Measurements from ENCODE around the gene GIMAP4.
"Not testable (repeated sequence)": the region's sequence is repeated elsewhere in the genome, so short reads cannot be mapped to it uniquely, and the experiment has no call there.

Gene GIMAP4

DNA sequence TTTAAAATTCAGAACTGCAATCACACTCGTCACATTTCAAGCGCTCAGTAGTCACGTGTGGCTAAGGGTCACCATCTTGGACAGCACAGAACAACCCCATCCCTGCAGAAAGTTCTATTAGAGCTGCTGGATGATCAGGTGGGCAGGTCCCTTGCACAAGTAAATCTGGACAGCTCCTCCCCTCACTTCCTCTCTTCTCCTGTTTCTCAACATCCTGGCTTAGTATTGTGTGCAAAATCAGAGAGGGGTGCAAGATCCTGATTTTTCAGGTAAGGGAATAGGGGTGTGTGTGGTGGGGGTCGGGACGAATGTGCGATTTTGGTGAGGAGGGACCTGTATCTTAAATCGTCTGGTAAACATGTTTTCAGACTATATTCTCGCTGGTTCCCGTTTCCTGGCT, at the start of gene GIMAP4:
Gene GIMAP4, plus strand, starts transcription at position 222 of the 400 bp plus-strand sequence. CDS start 2,512 bp downstream, outside the sequence.
- DNase-seq = no peak

DNA sequence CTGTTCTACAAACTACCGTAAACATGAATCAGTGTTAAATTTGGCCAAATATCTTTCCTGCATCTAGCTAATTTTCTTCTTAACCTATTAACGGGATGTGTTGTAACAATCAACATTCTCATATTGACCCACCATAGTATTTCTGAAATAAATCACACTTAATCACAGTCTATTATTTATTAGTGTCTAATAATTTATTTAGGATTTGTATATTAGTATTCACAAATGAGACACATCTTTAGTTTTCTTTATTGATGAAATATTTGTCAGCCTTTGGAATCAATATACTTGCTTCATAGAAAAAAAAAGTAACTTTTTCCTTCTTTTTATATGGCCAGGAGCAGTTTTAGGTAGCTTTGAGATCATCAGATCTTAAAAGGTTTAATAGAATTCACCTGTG, 47.9 kb upstream of the GIMAP4 start:
- DNase-seq = no peak

DNA sequence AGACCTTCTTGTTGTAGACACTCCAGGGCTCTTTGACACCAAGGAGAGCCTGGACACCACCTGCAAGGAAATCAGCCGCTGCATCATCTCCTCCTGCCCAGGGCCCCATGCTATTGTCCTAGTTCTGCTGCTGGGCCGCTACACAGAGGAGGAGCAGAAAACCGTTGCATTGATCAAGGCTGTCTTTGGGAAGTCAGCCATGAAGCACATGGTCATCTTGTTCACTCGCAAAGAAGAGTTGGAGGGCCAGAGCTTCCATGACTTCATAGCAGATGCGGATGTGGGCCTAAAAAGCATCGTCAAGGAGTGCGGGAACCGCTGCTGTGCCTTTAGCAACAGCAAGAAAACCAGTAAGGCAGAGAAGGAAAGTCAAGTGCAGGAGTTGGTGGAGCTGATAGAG, 47.0 kb upstream of the GIMAP4 start:
- DNase-seq = no peak

DNA sequence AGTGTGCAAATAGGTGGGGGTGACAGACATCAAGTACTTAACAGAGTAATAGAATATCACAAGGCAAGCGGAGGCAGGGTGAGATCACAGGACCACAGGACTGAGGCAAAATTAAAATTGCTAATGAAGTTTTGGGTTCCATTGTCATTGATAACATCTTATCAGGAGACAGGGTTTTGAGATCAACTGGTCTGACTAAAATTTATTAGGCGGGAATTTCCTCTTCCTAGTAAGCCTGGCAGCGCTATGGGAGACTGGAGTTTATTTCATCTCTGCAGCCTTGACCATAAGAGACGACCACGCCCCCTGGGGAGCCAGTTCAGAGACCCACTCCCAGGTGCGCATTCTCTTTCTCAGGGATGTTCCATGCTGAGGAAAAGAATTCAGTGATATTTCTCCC, 44.3 kb upstream of the GIMAP4 start:
- DNase-seq = not testable (repeated sequence)

DNA sequence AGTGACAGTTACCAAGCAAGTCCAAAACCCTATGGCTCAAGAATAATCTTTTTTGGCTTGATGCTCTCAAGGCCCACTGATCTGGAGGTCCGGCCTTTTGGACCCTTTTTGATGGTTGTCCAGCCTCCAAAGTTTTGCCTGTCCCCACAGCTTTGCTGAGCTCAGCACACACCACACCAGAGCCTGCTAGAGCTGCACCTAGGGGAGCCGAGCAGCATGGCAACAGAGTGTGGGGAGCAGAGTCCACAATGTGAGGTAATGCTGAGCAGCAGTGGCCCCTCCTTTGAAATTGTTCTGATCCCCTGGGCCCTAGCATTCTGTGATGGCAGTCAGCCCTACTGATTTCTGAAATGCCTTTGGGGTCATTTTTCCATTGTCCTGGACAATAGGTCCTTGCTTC, 43.2 kb upstream of the GIMAP4 start:
- no peak for DNase-seq

DNA sequence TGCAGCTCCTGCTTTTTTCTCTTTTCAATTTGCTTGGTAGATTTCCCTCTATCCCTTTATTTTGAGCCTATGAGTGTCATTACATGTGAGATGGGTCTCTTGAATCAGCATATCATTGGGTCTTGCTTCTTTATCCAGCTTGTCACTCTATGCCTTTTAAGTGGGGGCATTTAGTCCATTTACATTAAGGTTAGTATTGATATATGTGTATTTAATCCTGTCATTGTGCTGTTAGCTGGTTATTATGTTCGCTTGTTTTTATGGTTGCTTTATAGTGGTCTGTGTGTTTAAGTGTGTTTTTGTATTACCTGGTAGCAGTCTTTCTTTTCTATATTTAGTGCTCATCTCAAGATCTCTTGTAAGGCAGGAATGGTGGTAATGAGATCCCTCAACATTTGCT, 35.5 kb upstream of the GIMAP4 start:
- DNase-seq = no peak

DNA sequence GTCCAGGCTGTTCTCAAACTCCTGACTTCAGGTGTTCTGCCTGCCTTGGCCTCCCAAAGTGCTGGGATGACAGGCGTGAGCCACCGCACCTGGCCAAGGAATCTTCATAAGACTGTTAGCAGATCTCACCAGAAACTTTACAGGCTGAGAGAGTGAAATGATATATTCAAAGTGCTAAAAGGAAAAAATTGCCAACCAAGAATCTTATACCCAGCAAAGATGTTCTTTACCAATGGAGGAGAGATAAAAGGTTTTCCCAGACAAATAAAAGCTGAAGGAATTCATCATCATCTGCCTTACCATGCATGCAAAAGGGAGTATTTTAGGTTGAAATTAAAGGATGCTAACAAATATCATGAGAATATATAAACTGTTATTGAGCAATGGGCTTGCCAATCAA, 28.9 kb upstream of the GIMAP4 start:
- peak; percentile 16 for DNase-seq

DNA sequence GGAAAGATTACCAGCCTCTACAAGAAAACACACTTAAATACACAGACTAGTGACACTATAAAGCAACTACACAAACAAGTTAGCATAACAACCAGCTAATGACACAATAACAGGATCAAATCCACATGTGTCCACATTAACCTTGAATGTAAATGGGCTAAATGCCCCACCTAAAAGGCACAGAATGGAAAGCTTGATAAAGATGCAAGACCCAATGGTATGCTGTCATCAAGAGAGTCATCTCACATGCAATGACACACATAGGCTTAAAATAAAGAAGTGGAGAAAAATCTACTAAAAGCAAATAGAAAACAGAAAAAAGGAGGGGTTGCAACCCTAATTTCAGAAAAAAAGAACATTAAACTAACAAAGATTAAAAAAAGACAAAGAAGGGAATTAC, 14.0 kb upstream of the GIMAP4 start:
- DNase-seq = no peak

DNA sequence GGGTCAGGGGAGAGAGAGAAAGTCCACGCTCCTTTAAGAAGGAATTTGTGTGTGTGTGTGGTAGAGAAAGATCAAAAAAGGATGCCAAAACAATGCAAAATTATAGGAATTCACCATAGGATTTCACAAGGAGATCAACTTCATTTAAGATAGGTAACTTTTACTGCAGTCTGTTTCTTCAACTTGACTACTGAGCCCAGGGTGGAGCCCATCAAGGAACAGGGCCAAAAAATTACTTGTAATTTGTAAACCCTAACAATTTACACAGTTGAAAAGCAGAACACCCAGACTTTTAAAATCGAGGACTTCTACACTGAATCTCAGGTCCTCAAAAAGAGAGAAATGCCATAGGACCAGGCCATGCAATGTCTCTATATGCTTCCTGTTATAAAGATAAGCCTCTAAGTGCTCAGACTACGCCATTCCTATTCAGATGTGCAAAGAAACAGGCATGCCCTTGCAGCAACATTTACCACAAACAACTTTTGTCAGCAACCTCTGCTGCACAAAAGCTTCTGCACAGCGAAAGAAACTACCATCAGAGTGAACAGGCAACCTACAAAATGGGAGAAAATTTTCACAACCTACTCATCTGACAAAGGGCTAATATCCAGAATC, 10.6 kb upstream of the GIMAP4 start:
- no peak for DNase-seq

DNA sequence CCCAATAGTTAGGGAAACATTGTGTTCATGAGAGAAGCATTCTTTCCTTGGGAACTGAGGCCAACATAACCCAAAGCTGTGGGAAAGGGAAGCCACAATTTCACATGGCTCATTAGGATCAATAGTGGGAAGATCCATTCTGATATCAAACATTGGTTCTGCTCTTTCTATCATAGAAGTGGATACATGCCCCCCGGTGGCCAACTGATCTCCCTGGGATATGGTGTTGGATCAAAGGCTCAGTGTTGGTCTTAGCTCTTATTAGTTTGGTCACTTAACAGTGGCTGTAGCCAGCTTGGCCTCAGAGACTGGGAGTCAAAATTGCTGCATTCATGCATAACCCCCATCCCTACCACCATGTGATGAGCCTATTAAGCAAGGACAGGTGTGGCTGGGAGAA, 6.7 kb upstream of the GIMAP4 start:
- no peak for DNase-seq

DNA sequence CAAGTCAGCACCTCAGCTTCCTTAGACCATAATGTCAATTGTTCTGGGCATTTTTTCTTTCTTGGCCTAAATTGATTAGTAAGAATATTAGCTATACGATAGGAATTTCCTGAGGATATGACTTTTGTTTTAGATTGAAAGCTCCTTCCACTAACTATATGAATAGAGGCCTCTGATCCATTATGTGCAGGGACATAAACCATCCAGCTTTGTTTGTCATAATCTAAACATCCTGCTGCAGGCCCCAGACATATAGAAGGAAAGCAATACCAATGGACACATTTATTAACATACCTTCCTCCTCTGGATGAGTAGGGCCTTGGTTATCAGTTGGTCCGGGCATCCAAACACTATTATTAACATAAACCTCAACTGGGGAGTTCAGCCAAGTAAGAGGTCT, 4.3 kb upstream of the GIMAP4 start:
- DNase-seq = no peak

DNA sequence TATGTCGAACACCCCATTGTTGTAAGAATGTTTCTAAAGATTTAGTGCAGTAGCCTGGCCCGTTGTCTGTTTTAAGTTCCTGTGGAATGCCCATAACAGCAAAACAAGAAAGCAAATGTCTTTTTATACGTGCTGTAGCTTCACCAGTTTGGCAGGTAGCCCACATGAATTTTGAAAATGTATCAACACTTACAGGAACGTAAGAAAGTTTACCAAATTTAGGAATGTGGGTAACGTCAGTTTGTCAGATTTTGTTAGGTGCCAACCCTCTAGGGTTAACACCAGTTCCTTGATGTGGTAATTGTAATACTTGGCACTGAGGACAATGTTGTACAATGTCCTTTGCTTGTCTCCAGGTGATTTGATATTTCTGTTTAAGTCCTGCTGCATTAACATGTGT, 3.2 kb upstream of the GIMAP4 start:
- DNase-seq = no peak

DNA sequence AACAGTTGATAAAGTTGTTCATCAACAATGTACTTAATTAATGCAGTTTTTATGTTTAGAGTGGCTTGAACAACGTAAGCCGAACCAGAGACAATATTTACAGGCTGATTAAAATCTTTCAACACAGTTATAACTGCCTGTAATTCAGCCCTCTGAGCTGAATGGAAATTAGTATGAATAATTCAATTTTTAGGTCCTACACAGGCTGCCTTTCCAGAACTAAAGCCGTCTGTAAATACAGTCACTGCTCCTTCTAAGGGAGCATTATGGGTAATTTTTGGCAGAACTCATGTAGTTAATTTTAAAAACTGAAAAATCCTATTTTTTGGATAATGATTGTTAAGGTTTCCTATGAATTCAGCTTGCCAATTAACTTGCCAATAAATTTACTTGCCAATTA, 2.6 kb upstream of the GIMAP4 start:
- DNase-seq = no peak

DNA sequence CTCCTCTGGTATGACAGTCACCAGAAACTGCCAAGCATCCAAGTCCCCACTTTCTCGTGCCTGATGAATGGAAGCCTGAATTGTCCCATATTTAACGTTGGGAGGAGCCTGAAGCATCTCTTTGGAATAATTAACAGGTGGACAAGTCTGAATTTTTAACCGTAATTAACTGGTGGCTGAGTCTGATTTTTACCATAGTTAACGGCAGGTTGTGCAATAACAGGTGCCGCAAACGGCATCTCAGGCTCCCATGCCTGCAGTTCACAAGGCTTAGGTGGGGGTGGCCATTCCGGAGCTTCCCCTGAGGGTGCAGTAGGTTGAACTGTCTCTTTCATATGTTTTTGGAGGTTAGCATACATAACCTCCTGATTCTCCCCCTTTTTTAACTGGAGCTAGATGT, 2.0 kb upstream of the GIMAP4 start:
- DNase-seq = no peak

DNA sequence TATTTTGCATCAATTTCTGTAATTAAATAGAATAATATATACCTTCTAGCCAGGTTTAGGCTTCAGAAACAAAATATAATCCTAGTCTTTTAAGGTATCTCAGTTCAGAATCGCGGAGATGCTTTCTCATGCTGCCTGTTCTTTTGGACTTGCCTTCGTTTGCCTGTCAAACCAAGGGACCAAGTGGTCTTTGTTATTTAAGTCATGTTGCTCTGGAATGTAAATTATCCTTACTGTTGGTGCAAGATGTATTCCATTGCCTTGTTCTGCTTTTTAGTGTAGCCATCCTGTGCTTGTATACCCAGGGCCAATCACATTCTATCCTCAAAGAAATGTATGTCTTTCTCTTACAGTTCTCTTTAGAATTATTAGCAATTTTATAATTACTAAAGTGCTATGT, 1.1 kb upstream of the GIMAP4 start:
- no peak for DNase-seq

DNA sequence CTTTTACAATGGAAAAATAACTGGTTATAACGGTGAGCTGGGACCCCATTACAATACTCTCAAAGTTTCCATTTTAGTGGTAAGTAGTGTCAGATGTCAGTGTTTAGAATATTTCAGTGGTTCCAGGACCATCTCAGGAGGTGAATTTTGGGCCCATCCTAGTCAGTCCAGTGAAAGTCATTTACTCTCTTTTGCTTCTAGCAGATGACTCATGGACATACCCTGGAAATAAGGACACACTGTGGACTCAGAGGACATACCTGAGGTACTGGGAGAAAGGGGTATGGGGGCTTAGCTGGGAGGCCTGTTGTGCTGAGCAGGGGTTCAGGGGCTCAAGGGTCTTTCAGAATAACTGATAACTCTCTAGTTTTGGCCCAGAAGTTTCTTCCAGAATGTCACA, 618 bp upstream of the GIMAP4 start:
- no peak for DNase-seq

DNA sequence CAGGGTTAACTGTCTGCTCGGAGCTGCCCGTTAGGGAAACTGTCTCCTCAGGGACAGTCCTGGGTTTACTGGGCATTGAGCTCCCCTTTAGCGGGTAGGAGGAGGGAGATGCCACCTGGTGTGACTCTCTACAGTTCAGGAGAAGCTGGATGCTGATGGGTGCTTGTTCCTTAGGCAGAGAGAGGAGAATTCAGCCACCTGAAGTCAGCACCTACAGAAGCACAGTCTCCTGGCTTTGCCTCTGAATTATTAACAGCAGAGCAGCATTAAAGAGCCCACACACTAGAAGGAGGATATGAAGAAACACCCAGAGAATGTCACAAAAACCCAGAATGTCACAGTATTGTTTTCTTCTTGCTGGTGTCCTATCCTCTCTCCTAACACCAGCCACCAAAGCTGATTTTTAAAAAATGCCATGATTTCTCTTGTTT, 696 bp downstream of the GIMAP4 start:
- no peak for DNase-seq

DNA sequence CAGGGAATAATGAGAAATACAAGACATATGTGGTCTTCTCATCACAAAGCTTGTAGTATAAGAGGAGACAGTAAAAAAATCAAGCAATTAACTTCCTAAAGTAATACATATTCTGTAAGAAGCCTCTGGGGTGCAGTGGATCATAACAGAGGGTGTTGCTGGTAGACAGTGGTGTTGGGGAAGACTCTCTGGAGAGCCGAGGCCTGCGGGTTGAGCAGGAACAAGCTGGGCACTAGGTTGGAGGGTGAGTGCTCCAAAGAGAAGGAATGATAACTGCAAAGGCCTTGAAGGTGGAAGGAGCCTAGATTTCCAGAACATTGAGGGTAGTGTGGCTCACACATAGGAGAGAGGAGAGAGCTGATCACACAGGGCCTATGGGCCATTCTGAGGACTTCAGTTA, 1.5 kb downstream of the GIMAP4 start:
- DNase-seq = no peak

DNA sequence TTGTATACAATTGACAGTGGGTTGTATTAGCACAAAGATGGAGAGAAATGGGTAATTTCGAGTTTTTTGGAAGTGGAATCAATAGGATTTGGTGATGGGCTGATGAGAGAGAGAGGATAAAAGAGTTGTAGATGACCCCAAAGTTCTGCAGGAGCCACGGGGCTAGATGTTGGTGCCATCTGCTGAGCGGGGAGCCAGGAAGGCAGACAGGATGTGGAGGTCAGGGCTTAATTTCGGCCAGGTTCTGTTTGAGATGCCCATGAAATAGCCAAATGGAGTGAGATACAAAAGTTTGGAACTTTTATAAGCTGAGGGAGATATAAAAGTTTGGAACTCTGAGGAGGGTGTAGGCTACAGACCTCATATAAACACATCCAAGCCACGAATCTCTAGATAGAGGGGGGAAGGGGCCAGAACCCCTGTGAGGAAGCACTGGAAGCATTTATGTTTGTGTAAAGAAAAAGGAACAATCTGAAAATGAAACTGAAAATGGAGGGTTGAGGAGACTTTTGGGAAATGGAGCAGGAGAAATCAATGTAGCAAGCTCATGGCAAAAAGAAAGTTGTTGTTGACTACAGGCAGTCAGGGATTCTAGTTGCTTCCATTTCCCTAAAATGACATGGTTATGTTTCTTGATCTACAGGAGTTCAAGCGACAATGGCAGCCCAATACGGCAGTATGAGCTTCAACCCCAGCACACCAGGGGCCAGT, 2.2 kb downstream of the GIMAP4 start:
- DNase-seq = no peak

DNA sequence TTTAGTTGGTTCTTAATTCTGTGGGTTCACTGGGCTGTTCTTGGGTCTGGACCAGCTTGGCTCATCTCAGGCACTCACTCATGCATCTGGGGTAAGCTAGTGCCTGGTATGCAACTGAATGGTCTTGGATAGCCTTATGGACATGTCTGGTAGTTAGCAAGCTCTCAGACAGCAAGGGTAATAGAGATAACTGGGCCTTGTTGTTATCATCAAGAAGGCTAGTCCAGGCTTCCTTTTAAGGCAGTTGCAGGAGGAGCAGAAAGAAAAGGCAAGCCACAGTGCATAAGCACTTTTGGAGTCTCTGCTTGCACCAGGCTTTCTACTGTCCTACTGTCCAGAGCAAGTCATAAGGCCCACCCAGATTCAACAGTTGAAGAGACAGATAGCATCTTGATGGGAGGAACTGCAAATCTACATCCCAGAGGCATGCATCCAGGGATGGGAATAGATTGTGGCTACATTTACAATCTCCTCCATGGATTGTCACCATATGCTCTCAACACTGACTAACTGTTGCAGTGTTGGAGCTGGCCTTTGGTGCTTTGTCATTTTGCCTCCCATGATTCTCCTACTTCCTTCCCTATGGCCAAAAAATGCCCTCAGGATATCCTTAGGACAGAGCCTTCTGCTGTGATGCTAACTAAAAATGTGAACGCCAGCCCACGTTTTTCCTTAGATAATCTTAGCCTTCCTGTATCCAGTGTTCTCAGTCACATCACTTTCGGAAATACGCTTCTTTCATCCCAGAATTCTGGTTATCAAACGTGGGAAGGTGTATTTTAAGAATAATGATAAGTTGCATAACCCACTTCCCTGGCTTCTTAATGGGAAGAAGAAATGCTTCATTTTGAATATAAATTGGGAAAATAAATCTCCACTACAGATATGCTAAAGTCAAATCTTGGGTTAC, 3.6 kb downstream of the GIMAP4 start:
- no peak for DNase-seq

DNA sequence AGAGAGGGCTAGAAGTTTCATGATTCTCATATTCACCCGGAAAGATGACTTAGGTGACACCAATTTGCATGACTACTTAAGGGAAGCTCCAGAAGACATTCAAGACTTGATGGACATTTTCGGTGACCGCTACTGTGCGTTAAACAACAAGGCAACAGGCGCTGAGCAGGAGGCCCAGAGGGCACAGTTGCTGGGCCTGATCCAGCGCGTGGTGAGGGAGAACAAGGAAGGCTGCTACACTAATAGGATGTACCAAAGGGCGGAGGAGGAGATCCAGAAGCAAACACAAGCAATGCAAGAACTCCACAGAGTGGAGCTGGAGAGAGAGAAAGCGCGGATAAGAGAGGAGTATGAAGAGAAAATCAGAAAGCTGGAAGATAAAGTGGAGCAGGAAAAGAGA, 5.3 kb downstream of the GIMAP4 start:
- DNase-seq = no peak

DNA sequence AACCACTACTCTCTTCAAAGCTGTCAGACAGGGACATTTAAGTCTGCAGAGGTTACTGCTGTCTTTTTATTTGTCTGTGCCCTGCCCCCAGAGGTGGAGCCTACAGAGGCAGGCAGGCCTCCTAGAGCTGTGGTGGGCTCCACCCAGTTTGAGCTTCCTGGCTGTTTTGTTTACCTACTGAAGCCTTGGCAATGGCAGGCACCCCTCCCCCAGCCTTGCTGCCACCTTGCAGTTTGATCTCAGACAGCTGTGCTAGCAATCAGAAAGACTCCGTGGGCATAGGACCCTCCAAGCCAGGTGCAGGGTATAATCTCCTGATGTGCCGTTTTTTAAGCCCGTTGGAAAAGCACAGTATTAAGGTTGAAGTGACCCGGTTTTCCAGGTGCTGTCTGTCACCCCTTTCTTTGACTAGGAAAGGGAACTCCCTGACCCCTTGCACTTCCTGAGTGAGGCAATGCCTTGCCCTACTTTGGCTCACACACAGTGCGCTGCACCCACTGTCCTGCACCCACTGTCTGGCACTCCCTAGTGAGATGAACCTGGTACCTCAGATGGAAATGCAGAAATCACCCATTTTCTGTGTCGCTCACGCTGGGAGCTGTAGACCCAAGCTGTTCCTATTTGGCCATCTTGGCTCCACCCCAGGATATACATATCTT, 12.9 kb downstream of the GIMAP4 start:
- DNase-seq = peak; percentile 84

DNA sequence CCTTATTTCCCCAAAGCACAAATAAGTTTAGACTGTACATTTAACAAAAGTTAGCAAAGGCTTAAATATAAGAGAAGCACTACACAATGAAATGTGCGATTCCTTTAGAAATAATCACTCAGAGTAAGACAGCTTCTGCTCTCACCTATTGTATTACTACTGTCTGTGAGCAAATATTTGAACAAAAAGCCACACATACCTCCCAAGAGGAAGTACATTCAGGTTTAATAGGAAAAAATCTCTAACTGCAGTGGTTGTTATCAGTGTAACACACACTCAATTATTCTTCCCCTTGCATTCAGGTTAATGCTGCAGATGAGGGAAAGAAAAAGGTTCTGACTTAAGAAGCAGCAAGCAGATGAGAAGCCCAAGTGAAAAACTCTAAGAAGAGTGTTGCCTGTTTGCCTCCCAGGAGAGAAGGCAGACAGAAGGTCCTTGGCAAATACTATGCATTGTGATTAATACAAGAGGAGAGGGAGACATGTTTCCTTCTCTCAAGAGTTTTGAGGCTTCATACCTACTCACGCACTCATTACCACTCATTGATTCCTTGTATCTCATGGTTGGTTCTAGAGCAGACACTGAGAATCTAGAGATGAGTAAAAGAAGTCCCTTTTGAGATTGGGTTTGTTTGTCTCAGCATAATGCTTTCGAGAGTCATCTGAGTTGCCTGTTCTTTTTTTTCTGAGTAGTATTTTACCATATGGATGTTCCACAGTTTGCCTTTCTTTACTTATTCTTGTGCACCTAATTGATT, 13.6 kb downstream of the GIMAP4 start:
- DNase-seq = peak; percentile 94
